ENCODE data around the gene ITPR2.
"Not testable (repeated sequence)": the region's sequence is repeated elsewhere in the genome, so short reads cannot be mapped to it uniquely, and the experiment has no call there.

ITPR2 gene

DNA sequence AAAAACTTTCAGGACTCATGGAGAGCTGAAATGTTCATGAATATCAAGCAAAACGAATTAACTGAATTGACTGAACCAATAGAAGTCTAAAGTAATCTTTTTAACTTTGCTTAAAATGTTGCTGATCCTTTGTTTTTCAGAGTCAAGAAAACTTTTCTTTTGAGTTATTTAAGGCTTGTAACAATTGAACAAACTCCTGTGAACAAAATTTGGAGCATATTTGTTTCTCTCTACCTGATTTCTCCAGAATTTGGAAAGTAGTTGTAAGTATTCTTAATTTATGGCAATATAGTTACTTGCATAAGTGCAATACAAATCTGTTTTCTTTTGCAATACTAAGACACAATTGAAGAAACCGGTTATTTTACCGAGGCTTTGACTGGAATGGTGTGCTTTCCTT lies 77.6 kb downstream of the ITPR2 start:
- DNase-seq (ENCODE audit: low spot score), result not testable (repeated sequence)

DNA sequence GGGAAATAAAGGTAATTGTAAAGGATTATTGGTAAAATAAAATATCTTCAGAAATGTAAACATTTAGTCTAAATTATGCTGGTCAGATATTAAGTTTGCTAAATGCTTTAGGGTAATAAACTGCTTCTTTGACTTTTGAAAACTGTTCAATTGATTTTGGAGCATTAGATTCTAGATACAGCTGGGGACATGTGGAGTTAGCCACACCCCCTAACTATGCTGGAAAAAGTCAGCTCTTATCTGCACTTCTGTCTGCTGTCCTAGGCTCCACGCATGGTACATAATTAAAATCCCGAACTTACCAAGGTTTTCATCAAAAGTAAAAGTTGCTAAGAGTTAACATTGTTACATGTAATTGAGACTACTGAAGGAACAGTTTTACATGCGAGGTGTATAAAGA lies 78.8 kb downstream of the ITPR2 start:
- DNase-seq (ENCODE audit: low spot score), result no peak

DNA sequence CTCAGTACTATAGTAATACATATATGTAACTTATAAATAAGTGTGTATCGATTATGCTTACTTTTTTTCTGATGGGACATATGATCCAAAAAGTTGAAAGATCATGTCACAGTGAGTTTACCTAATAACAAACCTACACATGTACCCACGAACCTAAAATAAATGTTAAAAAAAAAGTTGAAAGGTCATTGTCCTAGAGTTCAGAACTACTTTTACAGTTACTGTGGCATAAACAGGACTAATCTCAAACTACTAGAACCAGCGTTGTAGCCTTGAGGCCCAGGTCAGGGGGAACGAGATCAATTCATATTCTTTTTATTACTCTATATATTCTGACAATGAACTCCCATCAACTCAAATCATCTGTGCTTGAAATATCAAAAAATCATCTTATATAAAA lies 81.8 kb downstream of the ITPR2 start:
- no peak for DNase-seq (ENCODE audit: low spot score)

- no peak for DNase-seq (ENCODE audit: low spot score)
Observed at GRCh38 chr12:26750531-26751175, 82.3 kb downstream of the ITPR2 start.

DNA sequence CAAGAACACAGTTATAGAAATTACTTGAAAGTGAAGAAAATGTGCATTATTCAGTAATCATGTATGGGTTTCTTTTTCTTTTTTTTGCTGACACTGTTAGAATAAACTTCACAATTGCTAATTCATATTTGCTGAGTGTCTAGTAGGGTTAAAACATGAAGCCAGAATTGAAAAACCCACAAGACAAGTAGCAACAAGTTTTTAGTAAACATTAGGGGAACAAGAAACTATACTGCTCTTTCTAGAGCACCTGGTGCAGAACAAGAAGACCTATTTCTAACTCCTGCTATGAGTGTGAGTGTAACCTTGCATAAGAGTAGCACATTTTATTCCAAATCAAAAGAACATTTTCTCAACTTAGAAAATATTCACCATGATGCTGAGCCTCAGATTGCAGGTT lies 83.2 kb downstream of the ITPR2 start:
- DNase-seq (ENCODE audit: low spot score), result no peak

DNA sequence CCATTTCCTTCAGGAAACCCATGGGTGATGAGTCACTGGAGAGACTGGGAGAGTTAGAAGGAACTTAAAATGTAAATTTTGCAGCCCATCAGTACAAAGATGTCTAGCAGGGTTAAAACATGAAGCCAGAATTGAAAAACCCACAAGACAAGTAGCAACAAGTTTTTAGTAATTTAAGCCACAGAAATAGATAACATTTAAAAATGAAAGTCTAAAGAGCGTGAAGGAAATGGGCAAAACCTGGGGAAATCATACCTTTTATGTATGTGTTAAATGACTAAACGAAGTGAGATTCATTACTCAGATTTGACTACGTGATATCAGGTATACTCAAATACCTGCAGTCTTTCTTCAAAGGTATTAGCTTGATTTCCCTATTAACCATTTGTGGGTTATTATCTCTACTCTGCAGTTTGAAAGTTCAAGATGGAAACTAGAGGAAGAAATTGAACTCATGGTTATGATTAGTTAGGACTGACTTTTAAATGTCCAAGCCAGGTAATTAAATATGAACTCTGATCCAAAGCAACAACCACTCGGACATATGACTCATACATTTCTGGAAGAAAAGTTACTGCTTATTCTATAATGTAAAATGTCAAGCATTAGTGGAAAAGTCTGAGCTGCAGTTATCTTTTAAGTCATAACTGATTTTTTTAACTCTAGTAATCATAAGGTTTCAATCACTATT lies 84.1 kb downstream of the ITPR2 start:
- no peak for DNase-seq (ENCODE audit: low spot score)

DNA sequence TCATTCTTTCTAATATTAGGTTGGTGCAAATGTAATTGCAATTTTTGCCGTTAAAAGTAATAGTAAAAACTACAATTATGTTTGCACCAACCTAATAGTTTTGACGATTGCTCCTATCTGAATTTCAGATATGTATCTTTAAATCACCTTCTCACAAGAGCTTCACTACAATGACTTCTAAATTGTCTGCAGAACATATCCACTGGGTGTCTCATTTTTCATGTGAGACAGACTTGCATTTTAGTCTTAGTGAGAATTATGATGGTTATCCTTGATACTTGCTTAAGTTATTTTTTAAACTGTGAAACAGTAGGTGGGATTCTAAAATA lies 84.6 kb downstream of the ITPR2 start:
- no peak for DNase-seq (ENCODE audit: low spot score)

DNA sequence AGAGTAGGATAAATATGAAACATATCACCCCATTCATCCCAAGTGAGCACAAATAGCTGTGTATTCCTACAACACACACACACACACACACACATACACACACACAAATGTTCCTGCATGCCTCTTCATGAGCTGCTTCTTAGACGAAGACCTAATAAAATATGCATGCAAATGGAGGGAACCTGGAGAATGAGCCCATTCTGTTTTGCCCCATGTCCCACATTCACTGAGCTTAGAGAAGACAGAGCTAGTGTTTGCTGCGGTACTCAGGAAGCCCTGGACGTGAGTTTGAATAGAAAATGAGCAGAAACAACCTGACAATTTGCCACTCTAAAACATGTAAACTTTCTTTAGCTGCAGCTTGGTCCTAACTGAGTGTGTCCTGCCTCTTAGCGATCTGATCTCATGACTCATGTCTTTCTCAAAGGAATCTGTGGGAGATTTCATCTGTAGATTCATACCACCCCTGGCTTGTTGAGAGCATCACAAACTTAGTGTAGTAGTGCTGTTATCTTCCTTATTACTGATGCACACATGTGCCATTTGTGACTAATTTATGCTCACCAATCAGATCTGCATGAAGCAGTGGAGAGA lies 86.8 kb downstream of the ITPR2 start:
- no peak for DNase-seq (ENCODE audit: low spot score)

GRCh38 chr12:26744697-26745440 lies 88.1 kb downstream of the ITPR2 start:
- DNase-seq (ENCODE audit: low spot score), result no peak

DNA sequence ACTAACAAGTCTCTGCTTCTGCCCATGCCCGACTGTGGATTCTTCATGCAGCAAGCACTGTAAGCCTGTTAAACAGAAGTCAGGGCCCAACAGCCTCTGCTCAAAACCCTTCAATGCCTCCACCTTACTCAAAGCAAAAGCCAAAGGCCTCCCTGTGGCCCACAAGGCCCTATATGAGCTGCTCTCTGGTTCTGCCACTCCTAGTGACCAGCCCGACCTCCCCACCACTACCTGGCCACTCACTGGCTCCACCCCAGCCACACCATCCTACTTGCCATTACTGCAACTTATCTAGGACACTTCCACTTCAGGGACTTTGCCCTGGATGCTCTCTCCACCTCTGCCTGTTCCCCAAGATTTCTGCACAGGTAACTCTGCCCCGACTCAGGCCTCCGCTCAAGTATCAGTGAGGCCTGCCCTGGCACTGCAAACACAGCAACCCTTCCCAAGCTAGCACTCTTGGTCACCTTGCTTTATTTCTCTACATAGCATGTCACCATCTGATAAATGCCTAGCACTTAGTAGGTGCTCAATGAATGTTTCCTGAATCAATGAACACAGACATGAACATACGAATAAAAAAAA lies 88.9 kb downstream of the ITPR2 start:
- DNase-seq (ENCODE audit: low spot score), result no peak

DNA sequence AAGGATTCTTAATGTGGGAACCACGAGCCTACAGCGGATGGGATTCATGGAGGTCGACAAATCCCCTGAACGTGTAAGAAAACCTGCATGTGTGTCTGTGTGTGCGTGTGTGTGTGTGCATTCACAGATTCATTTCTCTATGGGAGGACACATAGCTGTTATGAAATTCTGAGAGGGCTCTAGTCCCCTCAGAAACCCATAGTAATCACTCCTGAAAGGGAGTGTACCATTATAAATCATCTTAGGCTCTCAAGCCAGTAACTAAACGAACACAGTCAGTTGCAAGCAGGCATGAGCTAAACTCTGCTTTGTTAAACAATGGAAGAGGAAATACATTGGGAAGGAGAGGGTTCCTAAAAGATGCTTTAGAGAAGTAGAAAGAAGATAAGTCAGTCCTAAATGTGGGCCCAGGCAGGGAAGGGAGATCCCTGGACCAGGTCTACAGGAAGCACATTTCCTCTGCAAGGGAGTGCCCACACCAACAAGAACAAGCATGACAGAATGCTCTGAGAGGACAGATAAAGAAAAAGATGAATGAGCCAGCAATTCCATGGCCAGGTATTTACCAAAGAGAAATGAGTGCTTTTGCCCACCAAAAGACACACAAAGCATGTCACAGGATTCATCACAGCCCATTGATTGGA lies 91.3 kb downstream of the ITPR2 start:
- no peak for DNase-seq (ENCODE audit: low spot score)

DNA sequence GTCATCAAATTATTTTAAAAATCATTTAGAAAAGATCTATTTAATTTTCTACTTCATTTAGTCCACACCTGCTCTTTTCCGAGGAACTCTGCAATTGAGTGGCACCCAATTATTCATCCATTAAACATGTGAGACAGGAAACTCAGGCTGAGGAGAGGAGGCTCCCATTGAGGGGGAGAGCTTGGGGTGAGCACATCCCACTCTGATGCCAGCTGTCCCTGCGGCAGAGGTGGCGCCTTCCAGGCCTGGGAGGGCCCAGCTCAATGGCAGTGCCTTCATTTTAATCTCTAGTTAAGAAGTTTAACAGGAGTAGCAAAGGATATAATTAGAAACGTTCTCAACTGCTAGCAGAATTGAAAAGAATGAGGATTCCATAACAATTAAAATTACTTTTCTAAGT lies 92.0 kb downstream of the ITPR2 start:
- no peak for DNase-seq (ENCODE audit: low spot score)

GRCh38 chr12:26740348-26740747 lies 92.6 kb downstream of the ITPR2 start:
- no peak for DNase-seq (ENCODE audit: low spot score)

DNA sequence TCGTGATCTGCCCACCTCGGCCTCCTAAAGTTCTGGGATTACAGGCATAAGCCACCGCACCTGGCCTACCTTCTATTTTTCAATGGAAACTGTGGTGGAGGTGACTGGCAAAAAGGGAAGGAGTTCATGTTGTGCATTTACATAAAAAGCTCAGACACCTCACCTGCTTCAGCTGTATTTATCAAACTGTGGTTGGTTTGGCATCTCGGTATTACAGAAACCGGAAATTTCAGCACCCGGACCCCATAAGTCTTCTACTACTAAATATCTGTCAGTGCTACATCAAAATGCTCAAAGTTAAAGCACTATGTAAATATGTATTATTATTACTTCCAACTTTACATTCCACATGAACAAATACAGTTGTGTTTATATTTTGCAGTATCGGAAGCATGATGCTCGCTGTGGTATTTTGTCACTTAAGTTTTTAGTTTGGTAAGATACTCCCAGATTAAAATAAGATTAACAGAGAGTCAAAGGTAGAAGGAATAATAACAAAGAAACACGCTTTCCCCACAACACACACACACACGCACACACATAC lies 95.4 kb downstream of the ITPR2 start:
- DNase-seq (ENCODE audit: low spot score), result no peak

DNA sequence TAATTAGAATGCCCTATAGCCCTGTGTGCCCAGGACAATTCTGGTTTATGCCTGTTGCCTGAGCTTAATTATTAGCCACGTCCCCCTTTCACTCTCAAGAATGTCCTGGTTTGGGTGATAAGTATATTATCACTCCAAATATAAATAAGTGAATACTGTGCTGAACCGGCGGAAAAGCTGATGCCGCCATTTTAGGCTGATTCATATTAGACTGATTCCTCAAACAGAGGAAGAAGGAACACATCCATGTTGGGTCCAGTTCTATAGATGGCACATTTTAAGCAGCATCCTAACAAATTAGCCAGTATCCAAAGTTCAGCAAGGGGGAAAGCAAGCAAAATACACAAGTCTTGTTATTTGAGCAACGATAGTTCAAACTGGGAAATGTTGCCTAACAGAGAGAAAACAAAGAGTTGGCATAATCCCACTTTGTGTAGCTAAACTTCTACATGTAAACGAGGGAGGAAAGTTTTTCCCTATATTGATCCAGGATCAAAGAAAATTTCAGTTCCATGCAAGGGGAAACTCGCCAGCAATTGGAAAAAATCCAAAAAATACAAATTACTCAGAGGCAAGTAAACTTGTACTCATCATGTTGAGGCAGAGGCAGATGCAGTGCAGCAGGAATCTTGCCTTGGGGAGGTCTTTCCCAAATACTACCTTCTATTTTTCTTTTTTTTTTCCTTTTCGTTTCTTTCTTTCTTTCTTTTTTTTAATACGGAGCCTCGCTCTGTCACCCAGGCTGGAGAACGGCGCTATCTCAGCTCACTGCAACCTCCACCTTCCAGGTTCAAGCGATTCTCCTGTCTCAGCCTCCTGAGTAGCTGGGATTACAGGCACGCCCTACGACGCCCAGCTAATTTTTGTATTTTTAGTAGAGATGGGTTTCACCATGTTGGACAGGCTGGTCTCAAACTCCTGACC lies 96.2 kb downstream of the ITPR2 start:
- no peak for DNase-seq (ENCODE audit: low spot score)

DNA sequence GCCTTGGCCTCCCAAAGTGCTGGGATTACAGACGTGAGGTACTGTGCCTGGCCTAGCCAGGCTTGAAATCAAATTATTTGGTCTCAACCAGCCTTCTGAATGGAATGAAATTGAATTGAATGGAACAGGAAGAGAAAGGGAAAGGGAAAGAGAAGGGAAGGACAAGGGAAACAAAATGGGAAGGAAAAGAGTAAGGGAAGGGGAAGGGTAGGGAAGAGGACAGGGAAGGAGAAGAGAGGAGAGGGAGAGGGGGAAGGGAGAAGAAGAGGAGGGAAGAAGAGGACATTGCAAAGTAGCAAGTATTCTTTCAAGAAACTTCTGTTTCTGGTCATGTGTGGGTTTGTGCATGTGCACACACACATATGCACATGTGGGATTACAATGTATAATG lies 97.8 kb downstream of the ITPR2 start:
- no peak for DNase-seq (ENCODE audit: low spot score)

- no peak for DNase-seq (ENCODE audit: low spot score)
Observed at GRCh38 chr12:26734510-26735248, 98.3 kb downstream of the ITPR2 start.

DNA sequence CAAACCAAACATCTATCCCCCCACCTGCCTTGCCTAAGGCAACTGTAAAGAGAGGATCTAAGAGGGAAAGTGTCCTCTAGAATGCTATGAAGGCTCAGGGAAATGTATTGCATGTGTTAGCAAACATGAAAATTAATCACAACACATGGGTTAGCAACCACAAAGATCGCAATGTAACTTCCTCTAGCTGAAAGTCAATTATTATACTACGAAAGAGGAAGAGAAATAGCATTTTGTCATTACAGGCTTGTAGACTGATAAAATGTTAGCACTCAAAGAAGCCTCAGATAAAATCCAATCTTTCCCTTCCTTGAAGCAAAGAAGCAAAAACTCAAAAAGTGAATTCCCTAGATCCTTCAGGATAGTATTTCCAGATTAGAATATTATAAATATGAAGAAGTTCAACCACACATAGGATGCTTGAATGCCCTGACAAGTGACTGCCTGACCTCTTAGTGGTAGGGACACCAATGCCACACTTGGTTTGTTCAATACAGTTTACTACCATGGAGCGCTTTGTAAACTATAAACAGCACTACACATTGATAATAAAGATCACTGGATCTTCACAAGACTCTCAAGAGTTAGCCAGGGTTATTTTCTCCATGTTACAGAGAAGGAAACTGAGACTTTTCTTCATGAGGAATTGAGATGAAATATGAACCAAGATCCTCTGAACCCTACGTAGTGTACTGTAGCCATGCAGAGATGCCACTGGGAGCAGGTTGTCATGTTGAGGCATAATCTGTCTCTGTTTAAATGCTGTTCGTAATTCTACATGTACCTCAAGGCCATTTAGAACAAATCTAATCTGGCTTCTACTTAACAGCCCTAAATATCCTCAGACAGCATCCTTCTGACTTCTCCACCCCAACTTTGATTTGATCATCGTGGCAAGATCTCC lies 100.7 kb downstream of the ITPR2 start:
- DNase-seq (ENCODE audit: low spot score), result no peak

All from putamen (tissue), 1 donor.